Progenitor cell of endocrine pancreas (in vitro differentiated cells): ENCODE results near the gene RAD9A. TPM values are rescaled to one million over a fixed set of nuclear protein-coding genes. Genes with fewer than 3 reads are reported as not detected.
A peak's percentile ranks its signal among the peaks of the same experiment; 100 is the strongest.

Experiments used
- DNase-seq: peaks from one replicate; pipeline ENCODE4 v3.0.0; 2021; ENCODE audit warnings: low spot score; ENCODE audit not compliant: unreplicated experiment
- H3K27ac Mint-ChIP-seq: 2 replicates; pipeline ENCODE4 v1.8.0; 2021; ENCODE audit warnings: mild to moderate bottlenecking, moderate library complexity, mixed read lengths
- H3K27me3 Mint-ChIP-seq: 2 replicates; pipeline ENCODE4 v1.8.0; 2021; ENCODE audit warnings: mixed read lengths
- H3K36me3 Mint-ChIP-seq: 2 replicates; pipeline ENCODE4 v1.8.0; 2022; ENCODE audit warnings: mixed read lengths; ENCODE audit not compliant: insufficient read depth
- H3K4me1 Mint-ChIP-seq: 2 replicates; pipeline ENCODE4 v1.8.0; 2021; ENCODE audit warnings: low read depth, mixed read lengths
- H3K4me3 Mint-ChIP-seq: 2 replicates; pipeline ENCODE4 v1.8.0; 2021; ENCODE audit warnings: low read depth, mild to moderate bottlenecking, moderate library complexity, mixed read lengths
- H3K9me3 Mint-ChIP-seq: 2 replicates; pipeline ENCODE4 v1.8.0; 2021; ENCODE audit warnings: low read depth, mixed read lengths
- total RNA-seq: library from RNA; stranded (reverse); gene quantifications from 2 replicates; pipeline ENCODE4 v1.2.1, GENCODE V29; 2021
- TF ChIP-seq, protein P1 (sequence below): fragments of 200-600 bp; sonication (generic); IDR thresholded peaks from one replicate; pipeline ENCODE4 v1.5.0; 2021; ENCODE audit warnings: antibody characterized with exemption, mild to moderate bottlenecking; ENCODE audit not compliant: unreplicated experiment

RAD9A gene
- total RNA-seq, 1 donor from 2014 or later: 39.0 TPM

DNA sequence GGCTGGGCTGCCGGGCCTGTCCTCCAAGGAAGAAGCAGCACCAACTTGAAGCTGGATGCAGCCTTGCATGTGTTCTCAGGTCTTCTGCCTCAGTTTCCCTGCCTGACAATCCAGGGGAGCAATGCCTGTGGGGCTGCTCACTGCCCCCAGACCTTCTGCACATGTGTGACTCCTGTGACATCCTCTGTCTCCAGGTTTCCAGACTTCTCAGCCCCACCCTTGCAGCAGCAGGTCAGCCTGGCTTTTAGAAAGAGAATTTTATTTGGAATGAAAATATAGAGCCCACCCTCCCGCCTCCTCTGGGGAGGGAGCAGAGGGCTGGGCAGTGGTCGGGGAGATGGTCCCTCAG, 46.0 kb downstream of the RAD9A start:
- H3K27ac Mint-ChIP-seq: no peak overlapping the region
- H3K9me3 Mint-ChIP-seq: no peaks in the 10 kb centered on the region
- no peak for DNase-seq
- H3K36me3 Mint-ChIP-seq: no peaks in the 10 kb centered on the region
- H3K4me3 Mint-ChIP-seq: no peak overlapping the region
- peaks cover 2% of the 10 kb centered on the region for H3K4me1 Mint-ChIP-seq
- H3K27me3 Mint-ChIP-seq: no peaks in the 10 kb centered on the region
- TF ChIP-seq, protein P1, sequence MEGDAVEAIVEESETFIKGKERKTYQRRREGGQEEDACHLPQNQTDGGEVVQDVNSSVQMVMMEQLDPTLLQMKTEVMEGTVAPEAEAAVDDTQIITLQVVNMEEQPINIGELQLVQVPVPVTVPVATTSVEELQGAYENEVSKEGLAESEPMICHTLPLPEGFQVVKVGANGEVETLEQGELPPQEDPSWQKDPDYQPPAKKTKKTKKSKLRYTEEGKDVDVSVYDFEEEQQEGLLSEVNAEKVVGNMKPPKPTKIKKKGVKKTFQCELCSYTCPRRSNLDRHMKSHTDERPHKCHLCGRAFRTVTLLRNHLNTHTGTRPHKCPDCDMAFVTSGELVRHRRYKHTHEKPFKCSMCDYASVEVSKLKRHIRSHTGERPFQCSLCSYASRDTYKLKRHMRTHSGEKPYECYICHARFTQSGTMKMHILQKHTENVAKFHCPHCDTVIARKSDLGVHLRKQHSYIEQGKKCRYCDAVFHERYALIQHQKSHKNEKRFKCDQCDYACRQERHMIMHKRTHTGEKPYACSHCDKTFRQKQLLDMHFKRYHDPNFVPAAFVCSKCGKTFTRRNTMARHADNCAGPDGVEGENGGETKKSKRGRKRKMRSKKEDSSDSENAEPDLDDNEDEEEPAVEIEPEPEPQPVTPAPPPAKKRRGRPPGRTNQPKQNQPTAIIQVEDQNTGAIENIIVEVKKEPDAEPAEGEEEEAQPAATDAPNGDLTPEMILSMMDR: no peak

DNA sequence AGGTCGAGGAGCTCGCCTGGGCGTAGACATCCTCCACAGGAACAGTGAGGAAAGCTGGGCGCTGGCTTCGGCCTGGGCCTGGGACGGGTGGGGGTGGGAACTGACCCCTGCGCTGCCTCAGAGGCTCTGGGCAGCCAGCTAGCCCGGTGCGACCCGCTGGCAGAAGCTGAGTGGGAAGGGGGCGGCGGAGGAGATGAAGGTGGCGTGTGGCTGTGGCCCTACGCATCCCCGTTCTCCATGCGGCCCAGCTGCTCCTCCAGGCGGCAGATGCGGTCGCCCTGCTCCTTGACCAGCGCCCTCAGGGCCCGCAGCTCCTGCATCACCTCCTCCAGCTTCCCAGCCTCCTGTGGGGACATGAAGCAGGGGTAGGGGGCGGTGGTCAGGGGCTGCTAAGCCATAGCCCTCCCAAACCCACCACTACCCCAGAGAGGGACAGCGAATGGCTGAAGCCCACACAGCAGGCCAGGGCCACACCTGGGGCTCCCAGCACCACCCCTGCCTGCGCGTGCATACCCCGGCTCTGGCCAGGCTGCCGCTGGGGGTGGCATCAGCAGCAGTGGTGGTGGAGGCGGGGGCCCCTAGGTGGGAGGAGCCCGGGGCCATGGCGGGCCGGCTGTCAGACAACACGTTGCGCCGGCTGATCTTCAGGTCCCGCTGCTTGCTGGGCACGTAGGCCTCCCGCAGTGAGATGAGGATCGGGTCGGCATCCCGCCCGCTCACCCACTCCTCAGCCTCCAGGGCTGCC, 46.5 kb downstream of the RAD9A start:
- Mint-ChIP-seq H3K4me1 (peaks cover 2% of the 10 kb centered on the region), H3K27me3 (no peaks in the 10 kb centered on the region), H3K36me3 (no peaks in the 10 kb centered on the region), H3K4me3 (no peak overlapping the region), H3K27ac (no peak overlapping the region), H3K9me3 (no peaks in the 10 kb centered on the region)
- DNase-seq: no peak
- TF ChIP-seq, protein P1: no peak

DNA sequence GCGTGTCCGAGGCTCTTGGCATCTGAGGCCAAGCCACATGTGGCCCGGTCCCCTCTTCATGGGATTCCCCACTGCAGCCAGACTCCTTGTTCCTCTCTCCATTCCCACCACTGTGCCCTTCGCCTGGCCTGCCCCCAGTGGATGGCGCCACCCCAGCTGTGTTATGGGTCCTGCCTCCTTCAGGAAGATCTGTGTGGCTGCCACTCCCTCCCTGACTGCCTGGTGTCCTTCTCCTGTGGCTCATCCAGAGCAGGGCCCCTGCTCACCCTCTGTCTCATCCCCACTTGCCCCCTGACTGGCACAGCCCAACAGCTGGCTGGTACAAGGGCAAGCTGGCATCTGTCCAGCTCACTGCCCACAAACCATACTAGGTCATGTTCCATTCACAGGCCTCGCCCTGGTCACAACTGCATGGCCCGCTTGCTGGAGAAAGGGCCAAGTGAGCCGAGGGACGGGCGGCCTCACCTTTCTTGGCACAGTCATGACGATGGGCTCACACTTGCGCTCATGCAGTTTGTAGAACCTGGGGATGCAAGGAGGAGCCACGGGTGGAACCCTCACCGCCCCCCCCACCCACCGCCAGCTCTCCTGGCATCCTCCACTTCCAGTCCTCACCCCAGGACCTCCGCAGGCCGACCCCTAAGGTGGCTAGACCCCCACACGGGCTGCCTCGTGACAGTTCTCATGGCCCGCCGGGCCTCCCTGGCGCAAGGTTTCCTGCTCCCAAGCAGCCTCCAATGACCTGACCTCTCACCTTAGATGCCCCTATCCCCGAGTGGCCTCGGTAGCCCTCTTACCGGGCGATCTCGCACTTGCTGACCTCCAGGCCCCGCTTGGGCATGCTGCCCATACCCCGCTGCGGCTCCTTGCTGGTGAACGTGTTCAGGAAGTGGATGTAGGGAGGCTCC, 47.8 kb downstream of the RAD9A start:
- Mint-ChIP-seq H3K9me3 (no peaks in the 10 kb centered on the region), H3K36me3 (no peaks in the 10 kb centered on the region), H3K4me1 (peaks cover 2% of the 10 kb centered on the region), H3K27me3 (no peaks in the 10 kb centered on the region), H3K4me3 (no peak overlapping the region), H3K27ac (no peak overlapping the region)
- TF ChIP-seq, protein P1: no peak
- no peak for DNase-seq

DNA sequence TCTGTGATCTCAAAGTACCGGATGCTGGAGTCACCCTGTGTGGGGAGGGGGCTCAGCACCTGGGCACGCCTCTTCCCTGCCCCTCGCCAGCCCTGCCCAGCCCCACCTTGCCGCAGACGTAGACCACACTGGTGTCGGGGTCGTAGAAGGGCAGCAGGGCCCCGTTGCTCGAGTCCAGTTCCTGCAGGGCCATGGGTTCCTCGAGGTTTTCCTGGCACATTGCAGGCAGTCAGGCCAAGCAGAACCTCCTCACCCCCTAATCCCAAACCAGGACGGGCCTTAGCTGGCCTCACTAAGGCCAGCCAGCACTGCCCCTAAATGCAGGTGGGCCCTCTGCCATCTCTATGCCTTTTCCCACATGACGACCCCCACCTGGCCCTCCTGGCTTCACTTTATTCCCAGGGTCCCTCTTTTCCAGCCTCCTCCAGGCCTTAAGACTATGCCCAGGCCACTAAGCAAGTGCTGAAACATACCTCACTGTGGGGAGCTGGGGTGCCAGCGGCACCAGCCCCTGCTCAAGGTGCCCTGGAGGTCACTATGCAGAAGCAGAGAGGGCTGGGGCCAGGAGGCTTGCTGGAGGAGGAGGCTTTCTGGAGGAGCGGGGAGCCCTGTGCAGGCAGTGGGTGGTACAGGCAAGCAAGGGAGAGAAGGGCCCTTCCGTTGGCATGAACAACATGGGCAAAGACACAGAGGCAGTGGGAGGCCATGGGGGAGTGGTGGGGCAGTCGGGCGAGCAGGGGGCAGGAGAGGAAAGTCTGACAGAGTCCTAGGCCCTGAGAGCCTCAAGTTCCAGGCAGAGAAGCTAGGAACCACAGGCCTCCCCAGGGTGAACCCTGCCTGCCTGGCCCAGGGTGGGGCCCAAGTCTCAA, 48.7 kb downstream of the RAD9A start:
- no peaks in the 10 kb centered on the region for H3K27me3 Mint-ChIP-seq
- peak overlapping the region; percentile 41 for H3K27ac Mint-ChIP-seq
- no peaks in the 10 kb centered on the region for H3K9me3 Mint-ChIP-seq
- no peaks in the 10 kb centered on the region for H3K36me3 Mint-ChIP-seq
- no peak overlapping the region for H3K4me3 Mint-ChIP-seq
- peaks cover 5% of the 10 kb centered on the region for H3K4me1 Mint-ChIP-seq
- TF ChIP-seq, protein P1: no peak
- DNase-seq: no peak

DNA sequence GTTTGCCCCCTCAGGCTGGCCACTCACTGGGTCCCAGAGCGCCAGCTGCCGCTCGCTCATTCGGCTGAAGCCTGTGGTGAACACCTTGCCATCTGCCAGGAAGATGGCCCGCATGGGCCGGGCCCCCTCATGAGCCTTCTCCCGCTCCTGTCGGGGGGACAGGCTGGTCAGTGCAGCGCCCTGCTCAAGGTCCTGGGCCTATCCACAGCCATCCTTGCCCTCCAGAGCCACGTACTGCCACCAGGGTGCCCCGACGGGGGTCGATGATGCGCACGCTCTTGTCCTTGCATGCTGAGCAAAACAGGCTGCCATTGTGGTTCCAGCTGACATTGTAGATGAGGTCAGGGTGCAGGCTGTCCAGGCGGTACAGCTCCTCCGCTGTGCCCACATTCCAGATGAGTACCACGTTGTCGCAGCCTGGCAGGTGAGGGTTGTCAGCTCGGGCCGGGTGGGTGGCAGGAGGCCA, 49.3 kb downstream of the RAD9A start:
- H3K9me3 Mint-ChIP-seq: no peaks in the 10 kb centered on the region
- H3K36me3 Mint-ChIP-seq: no peaks in the 10 kb centered on the region
- H3K27me3 Mint-ChIP-seq: no peaks in the 10 kb centered on the region
- no peak overlapping the region for H3K4me3 Mint-ChIP-seq
- TF ChIP-seq, protein P1: no peak
- H3K4me1 Mint-ChIP-seq: peaks cover 5% of the 10 kb centered on the region
- no peak overlapping the region for H3K27ac Mint-ChIP-seq
- no peak for DNase-seq
